C4-2B (cell line): Measurements from ENCODE around the gene PCDHGB7.
A peak's percentile ranks its signal among the peaks of the same experiment; 100 is the strongest.
"Not testable (repeated sequence)": the region's sequence is repeated elsewhere in the genome, so short reads cannot be mapped to it uniquely, and the experiment has no call there.

Source experiments
- H3K27ac ChIP-seq: fragments of 450-650 bp; 2 replicates; pipeline ENCODE4 v1.5.1; 2017
- CTCF ChIP-seq: fragments of 450-650 bp; conservative IDR thresholded peaks from 2 replicates; pipeline ENCODE4 v1.5.1; 2017; ENCODE audit warnings: mild to moderate bottlenecking
- ZFX ChIP-seq: fragments of 450-650 bp; IDR thresholded peaks from 2 replicates; pipeline ENCODE4 v1.6.1; 2017

PCDHGB7 gene

GRCh38 chr5:141382469-141383294 is 34.8 kb upstream of the PCDHGB7 start, which contains the start of gene PCDHGA7:
Gene PCDHGA7, plus strand, starts transcription at chr5:141382742. Its CDS starts 158 bp downstream, at chr5:141382900.
- H3K27ac ChIP-seq = no peak within 1 kb of the TSS
- no peak for TF ChIP-seq ZFX
- peak; percentile 74 for TF ChIP-seq CTCF

DNA sequence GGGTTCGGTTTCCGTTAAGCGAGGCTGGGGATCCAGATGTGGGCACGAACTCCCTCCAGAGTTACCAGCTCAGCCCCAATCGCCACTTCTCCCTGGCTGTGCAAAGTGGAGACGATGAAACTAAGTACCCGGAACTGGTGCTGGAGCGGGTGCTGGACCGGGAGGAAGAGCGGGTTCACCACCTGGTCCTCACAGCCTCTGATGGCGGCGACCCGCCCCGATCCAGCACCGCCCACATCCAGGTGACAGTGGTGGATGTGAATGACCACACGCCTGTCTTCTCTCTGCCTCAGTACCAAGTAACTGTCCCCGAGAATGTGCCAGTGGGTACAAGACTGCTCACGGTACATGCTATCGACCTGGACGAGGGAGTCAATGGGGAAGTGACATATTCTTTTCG is 34.1 kb upstream of the PCDHGB7 start:
- H3K27ac ChIP-seq = no peak overlapping the region
- TF ChIP-seq ZFX (no peak), CTCF (no peak)

- TF ChIP-seq ZFX = no peak
- TF ChIP-seq CTCF = no peak
- H3K27ac ChIP-seq = no peak overlapping the region
Measured at GRCh38 chr5:141384471-141385267, 32.8 kb upstream of the PCDHGB7 start.

GRCh38 chr5:141387557-141388311 is 29.7 kb upstream of the PCDHGB7 start, which contains the start of gene PCDHGB4:
Gene PCDHGB4, plus strand, starts transcription at chr5:141387698. Its CDS starts 187 bp downstream, at chr5:141387885.
- peak; percentile 75 for TF ChIP-seq CTCF
- not testable (repeated sequence) for H3K27ac ChIP-seq

DNA sequence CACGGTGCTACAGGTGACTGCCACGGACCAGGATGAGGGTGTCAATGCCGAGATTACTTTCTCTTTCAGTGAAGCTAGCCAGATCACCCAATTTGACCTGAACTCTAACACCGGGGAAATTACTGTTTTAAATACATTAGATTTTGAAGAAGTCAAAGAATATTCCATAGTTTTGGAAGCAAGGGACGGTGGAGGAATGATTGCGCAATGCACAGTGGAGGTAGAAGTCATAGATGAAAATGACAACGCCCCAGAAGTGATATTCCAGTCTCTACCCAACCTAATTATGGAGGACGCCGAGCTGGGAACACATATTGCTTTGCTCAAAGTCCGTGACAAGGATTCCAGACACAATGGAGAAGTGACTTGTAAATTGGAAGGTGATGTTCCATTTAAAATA is 28.8 kb upstream of the PCDHGB7 start:
- TF ChIP-seq CTCF (no peak), ZFX (no peak)
- H3K27ac ChIP-seq = no peak overlapping the region

GRCh38 chr5:141389153-141390042 is 28.1 kb upstream of the PCDHGB7 start:
- TF ChIP-seq ZFX (no peak), CTCF (no peak)
- no peak overlapping the region for H3K27ac ChIP-seq
